Measurements from ENCODE around the gene XIAP.

Gene XIAP

DNA sequence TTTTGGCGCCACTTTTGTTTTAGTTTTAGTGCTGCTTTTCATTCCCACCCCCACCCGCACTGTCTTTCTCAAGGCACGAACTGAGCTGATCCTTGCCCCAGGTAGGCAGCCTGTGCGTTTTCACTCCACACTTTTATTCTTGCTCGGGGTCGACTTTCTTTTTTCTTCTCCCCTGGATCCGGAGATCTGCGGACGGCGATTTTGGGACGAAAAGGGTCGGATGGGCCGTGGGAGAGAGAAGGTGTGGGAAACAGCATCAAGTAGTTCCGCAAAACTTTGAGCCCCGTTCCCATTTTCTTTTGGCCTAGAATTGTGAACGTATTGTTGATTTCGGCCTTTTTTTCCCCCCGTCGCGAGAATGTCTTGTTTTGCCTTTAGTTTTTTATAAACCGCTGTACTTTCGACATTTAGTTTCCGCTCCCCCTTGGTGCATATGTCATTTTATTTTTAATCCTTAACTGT lies 102.2 kb downstream of the XIAP start:
- peak; percentile 49 for DNase-seq

DNA sequence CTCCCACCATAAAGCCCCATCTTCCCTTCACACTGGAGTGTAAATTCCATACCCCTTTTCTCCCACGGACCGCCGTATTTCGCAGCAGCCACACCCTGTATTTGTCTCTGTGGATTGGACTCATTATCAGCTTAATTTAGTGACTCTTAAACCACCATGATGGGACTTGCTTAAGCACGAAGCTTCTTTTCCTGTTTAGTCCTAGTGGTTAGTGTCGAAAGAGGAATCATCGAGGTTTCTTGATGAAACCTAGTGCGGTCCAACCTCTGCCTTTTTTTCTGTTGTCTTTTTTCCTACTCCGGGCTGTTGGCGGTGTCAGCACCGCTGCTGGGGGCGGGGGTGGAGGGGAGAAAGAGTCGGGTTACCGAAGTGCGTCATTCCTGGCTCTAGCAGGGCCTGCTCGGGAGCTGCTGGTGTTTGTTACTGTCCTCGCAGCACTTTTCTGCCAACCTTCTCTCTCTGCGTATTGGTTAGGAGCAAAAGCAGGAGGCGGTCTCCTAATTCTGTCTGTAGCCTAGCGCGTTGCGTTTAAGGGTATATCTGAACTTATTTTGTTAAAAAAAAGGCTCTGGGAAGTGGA lies 103.0 kb downstream of the XIAP start:
- peak; percentile 93 for DNase-seq
